Right lobe of liver (tissue), 4 donors: ENCODE data around the gene TTLL4.

Source experiments
- CTCF ChIP-seq, 4 donors: fragments of 200-600 bp in 3 of 4; fragments of 450-650 bp in 1 of 4; IDR thresholded peaks; one replicate each; pipeline versions ENCODE4 v1.5.1 to v1.8.0; 2016 to 2022; ENCODE audit warnings: antibody characterized with exemption in 4 of 4, mild to moderate bottlenecking in 2 of 4
- POLR2A ChIP-seq: fragments of 450-650 bp; IDR thresholded peaks from one replicate; pipeline ENCODE4 v1.6.1; 2017; ENCODE audit warnings: antibody characterized with exemption, mild to moderate bottlenecking
- donor health status: DM: no; HTN: no; CAD: no.
- donor health status: DM: no; HTN: no; CAD: no.
- donor health status: DM: no; HTN: yes; CAD: no.

GRCh38 chr2:218798767-218799504 is 88.3 kb downstream of the TTLL4 start:
- TF ChIP-seq CTCF (IDR thresholded peaks at IDR 0.05) (no peak), POLR2A (no peak)
